ENCODE data around the gene RSBN1L. TPM values are rescaled to one million over a fixed set of nuclear protein-coding genes. Genes with fewer than 3 reads are reported as not detected.
"Not testable (repeated sequence)": the region's sequence is repeated elsewhere in the genome, so short reads cannot be mapped to it uniquely, and the experiment has no call there.

The RSBN1L gene
- total RNA-seq, 1 donor from 2014 or later, result 27.7 TPM

DNA sequence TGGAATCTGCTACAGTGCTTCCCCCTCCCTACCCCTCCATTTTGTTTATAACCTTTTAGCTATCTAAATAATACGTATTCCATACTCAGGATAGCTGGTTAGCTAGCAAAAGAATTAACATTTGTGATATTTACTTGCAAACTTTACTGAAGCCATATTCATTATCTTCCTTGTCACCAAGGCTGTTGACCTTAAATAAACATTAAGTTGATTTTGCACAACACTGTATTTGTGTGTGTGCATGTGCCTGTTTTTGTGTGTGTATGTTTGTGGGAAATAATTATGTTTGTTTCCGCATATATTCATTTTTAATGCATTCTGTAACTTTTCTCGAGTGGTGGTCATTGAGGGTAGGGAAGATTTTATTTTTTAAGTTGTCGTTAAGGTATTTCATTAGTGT is 86.1 kb downstream of the RSBN1L start:
- no peak for DNase-seq
- ATAC-seq, result no peak
- intact Hi-C loops (cut with DNase I), result no loop called here
- Histone ChIP-seq H3K27me3 (no peaks in the 10 kb centered on the region), H3K36me3 (peaks cover 41% of the 10 kb centered on the region), H3K27ac (no peak overlapping the region), H3K4me3 (no peak overlapping the region), H3K9me3 (no peaks in the 10 kb centered on the region), H3K4me1 (no peaks in the 10 kb centered on the region)
- TF ChIP-seq CTCF (IDR thresholded peaks at IDR 0.05), result no peak

DNA sequence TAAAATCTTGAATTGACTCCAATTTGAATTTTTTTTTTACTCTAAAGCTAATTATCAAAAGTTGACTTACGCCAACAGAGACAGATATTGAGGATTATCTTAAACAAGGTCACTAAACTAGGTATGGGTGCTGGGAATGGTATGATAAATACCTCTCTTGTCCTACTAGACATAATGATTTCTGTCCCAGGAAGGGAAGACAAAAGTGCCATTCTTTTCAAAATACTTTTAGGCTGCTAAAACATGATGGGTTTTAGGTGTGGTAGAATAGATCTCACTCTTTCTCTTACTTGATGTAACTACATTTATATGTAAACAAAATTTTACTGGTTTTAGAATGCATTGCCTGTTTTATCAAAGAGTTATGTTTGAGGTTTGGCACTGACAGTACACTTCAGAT is 86.9 kb downstream of the RSBN1L start:
- DNase-seq (no peak), ATAC-seq (no peak)
- H3K4me3 ChIP-seq, result no peak overlapping the region
- no peak for TF ChIP-seq CTCF (IDR thresholded peaks at IDR 0.05)
- no peak overlapping the region for H3K27ac ChIP-seq
- intact Hi-C loops (cut with DNase I), result no loop called here
- no peaks in the 10 kb centered on the region for H3K4me1 ChIP-seq
- H3K9me3 ChIP-seq, result no peaks in the 10 kb centered on the region
- H3K27me3 ChIP-seq, result no peaks in the 10 kb centered on the region
- H3K36me3 ChIP-seq, result peaks cover 38% of the 10 kb centered on the region

- no peak for TF ChIP-seq CTCF (IDR thresholded peaks at IDR 0.05)
- H3K27me3 ChIP-seq, result no peaks in the 10 kb centered on the region
- H3K27ac ChIP-seq, result no peak overlapping the region
- intact Hi-C loops (cut with DNase I), result no loop called here
- no peak for ATAC-seq
- DNase-seq, result no peak
- H3K4me3 ChIP-seq, result no peak overlapping the region
- H3K36me3 ChIP-seq, result peaks cover 34% of the 10 kb centered on the region
- H3K9me3 ChIP-seq, result no peaks in the 10 kb centered on the region
- no peaks in the 10 kb centered on the region for H3K4me1 ChIP-seq
Measured at GRCh38 chr7:77783545-77783944, 87.3 kb downstream of the RSBN1L start.

DNA sequence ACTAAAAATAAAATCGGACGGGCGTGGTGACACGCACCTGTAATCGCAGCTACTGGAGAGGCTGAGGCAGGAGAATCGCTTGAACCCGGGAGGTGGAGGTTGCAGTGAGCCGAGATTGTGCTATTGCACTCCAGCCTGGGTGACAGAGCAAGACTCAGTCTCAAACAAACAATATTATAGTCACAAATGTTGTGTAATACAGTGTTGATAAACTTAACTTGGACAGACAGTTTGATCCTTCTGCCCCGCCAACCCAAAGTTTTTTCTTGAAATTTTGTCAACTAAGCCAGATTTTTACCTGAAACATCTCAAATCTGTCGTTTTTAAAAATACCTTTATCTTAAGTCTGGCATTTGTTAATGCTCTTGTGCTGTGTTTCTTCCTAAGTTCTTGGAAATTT is 88.2 kb downstream of the RSBN1L start:
- H3K4me1 ChIP-seq; H3K4me3 ChIP-seq; intact Hi-C loops (cut with DNase I); H3K9me3 ChIP-seq; ATAC-seq; H3K27me3 ChIP-seq; DNase-seq; H3K27ac ChIP-seq: not testable (repeated sequence)
- peaks cover 25% of the 10 kb centered on the region for H3K36me3 ChIP-seq

DNA sequence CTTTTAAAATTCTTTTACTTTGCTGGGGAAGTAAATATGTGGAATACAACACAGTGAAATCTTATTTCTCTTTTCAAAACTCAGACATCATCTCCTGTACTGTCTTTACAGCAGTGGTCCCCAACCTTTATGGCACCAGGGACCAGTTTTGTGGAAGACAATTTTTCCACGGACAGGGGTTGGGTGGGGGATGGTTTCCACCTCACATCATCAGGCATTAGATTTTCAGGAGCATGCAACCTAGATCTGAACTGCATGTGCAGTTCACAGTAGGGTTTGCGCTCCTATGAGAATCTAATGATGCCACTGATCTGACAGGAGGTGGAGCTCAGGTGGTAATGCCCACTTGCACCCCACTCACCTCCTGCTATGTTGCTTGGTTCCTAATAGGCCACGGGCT is 89.8 kb downstream of the RSBN1L start:
- Histone ChIP-seq H3K36me3 (peaks cover 9% of the 10 kb centered on the region), H3K4me3 (no peak overlapping the region), H3K27me3 (no peaks in the 10 kb centered on the region), H3K9me3 (no peaks in the 10 kb centered on the region), H3K27ac (no peak overlapping the region), H3K4me1 (no peaks in the 10 kb centered on the region)
- ATAC-seq (no peak), DNase-seq (no peak)
- intact Hi-C loops (cut with DNase I), result no loop called here
- no peak for TF ChIP-seq CTCF (IDR thresholded peaks at IDR 0.05)

- intact Hi-C loops (cut with DNase I), result no loop called here
- H3K4me1 ChIP-seq, result peaks cover 6% of the 10 kb centered on the region
- no peaks in the 10 kb centered on the region for H3K27me3 ChIP-seq
- TF ChIP-seq CTCF (IDR thresholded peaks at IDR 0.05), result no peak
- no peak overlapping the region for H3K27ac ChIP-seq
- DNase-seq (no peak), ATAC-seq (no peak)
- peaks cover 5% of the 10 kb centered on the region for H3K36me3 ChIP-seq
- no peaks in the 10 kb centered on the region for H3K9me3 ChIP-seq
- H3K4me3 ChIP-seq, result no peak overlapping the region
Measured at GRCh38 chr7:77786741-77787140, 90.5 kb downstream of the RSBN1L start.
